Stimulated activated CD4-positive, alpha-beta T cell treated with anti-CD3 and anti-CD28 coated beads, Interleukin-1b, Interleukin-23, amount 100 ng/mL, for 24 hours (primary cell): ENCODE measurements around the gene DEFB114.
"Not testable (repeated sequence)": the region's sequence is repeated elsewhere in the genome, so short reads cannot be mapped to it uniquely, and the experiment has no call there.

Experiments
- DNase-seq, 4 experiments: peaks; one replicate each; pipeline ENCODE4 v3.0.0-alpha.2; 2020; ENCODE audit warnings: low read depth in 4 of 4, low spot score in 1 of 4

DEFB114 gene, protein sequence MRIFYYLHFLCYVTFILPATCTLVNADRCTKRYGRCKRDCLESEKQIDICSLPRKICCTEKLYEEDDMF

DNA sequence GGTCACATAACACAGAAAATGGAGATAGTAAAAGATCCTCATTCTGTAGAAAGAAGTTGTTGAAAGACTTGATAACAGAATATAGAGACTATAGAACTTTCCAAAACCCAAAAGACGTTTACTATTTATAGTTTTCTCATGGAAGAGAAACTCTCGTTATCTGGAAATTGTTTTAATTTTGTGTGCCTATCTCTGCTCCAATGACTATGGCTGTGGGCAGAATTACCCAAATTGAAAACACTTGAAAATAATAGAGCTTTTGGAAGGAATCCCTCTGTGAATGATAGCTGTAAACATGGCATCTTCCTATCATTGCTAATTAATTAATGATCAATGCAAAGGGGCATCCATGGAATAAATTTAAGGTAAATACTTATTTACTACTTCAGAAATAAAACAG is at the start of gene DEFB114:
Gene DEFB114, minus strand, starts transcription at position 101 of the 400 bp plus-strand sequence. Its CDS starts 59 bp downstream, at position 42.
- no peak for DNase-seq

DNA sequence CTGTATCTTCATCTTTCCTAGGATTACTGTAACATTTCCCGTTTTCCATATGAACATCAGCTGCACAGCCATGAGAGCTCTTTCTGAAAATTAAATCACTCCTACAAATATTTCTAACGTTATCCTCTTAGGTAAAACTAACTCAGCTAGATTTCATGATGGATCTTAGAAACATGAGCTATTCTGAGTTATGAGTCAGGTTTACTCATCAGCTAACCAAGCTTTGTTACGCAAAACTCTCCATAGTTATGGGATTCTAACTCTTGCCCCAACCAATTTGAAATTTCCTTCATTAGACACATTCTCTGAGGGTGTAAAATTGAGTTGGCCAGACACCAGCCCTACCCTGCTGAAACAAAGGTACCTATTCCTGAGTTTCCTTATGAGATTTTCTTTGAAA is 43.9 kb upstream of the DEFB114 start:
- DNase-seq, result no peak

DNA sequence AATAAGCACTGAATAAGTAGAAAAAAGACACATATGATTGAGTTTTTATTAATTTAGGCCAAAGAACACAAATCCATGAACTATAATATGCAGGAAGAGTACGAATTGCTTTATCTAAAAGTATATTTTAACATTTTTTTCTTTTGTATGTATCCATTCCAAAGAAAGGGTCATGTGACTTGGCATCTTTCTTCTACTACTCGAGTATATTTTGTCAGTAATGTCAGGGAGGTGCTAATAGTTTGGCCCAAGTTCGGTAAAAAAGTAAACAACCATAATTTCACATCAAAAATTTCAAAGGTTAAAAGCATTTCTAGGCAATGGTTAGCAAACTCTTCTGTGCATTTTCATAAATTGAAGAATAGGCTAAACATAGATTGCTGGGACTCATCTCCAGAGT is 39.2 kb upstream of the DEFB114 start:
- no peak for DNase-seq

DNA sequence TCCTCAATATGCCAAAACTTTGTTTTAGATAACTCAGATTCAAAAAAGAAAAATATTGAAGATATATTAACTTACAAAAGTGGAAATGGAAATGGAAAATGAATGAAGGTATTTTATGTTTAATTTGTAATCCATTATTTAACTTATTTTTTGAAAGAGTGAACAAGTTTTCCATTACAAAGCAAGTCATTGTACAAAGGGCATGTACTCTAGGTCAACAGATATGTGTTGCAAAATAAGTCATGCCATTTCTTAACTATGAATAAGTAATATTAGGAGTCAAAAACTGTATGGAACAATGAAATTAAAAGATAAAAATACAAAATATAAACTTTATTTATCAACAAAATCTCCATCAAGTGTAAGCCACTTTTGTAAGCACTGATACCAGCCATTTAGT is 31.3 kb upstream of the DEFB114 start:
- no peak for DNase-seq

DNA sequence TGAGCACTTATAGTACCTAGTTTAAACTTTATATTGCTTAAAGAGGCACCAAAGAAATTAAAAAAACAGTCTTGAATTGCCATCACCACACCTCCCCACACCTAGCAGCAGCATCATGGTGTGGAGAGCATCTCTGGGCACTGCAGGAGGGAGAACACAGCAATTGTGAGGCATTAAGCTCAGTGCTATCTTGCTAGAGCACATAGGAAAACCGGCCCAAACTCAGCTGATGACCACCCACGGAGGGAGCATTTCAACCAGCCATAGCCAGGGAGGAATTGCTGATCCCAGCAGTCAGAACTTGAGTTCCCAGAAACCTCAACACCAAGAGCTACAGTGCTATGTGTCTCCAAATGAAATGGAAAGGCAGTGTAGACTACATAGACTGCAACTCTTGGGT is 24.9 kb upstream of the DEFB114 start:
- no peak for DNase-seq

DNA sequence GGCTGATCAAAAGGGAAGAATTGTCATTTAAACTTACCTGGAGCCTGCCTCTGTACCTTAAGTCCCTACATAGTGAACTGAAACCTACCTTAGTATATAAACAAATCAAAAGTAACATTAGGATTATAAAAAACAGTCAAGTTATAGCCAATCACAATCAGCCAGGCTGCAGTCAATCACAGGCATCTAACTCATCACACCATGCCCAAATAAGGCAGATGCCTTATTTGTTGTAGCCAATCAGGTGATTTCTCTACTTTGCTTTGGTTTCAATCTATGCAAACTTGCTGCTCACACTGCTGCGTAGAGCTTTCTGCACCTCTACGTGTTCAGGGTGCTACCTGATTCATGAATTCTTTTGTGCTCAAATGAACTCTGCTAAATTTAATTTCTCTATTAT is 23.8 kb upstream of the DEFB114 start:
- DNase-seq, result no peak

DNA sequence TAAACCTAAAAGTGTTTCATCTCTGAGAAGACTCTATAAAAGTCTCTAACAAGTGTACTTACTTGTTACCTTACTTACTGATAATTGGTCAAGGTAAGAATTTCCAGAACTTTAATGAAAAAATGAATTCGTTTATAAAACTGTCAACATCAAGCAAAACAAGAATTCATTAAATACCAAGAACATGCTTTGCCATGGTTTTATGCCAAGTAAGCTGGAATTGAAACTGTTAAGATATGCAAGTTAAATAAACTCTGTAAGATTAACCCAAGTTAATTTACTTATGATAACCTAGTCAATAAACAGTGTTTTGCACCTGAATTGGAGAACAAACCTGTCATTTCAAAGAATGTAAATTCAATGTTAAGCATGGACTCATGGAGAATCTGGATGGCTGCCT is 22.6 kb upstream of the DEFB114 start:
- DNase-seq, result no peak

DNA sequence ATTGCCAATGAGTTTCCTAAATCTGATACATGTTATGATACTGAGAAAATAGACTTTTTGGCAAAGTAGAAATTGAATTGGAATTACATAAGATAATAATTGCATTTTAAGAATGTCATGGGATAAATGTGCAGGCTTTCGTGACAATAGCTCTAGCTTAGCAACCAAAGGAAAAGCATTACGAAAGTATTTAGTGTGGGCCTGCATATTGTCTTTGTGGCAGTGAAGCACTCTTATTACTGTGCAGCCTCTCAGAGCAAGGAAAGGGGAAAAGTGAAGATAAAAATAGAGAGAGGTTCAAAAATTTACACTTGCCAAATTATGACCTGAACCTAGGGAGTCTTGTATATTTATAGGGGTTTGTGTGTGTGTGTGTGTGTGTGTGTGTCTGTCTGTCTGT is 18.1 kb upstream of the DEFB114 start:
- DNase-seq, result no peak

DNA sequence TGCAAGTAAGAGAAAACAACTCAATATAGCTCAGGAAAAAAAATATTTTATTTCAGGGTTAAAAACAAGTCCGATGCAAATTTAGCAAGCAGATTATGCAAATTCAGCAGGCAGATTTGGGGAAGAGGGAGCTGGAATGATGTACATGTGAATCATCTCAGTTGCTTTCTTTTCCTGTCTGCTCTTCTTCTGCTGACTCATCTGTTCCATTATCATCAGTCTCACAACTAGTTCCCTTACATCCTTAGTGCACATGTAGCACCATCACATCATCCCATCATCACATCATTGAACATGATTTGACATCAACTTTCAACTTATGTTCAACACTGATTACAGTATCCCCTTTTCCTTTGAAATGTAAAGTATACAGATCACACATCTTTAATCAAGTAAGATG is 16.9 kb upstream of the DEFB114 start:
- no peak for DNase-seq

DNA sequence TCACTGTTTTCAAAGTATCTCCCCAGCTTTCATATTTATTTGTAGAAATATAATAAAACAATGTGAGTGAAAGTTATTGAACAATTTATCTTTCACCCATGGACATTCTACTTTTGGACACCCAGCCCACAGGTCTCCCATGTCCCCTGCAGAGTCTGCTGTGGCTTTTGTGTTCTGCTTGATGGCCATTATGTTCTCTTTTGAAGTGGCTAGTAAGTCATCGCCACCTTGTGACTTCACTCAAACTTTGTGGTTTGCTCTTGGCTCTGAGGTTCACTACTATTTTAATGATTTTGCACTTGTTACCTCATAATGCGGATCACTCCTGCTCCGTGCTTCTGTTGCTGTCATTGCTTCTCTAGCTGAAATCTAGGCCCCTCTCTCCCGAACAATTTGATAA is 15.6 kb upstream of the DEFB114 start:
- no peak for DNase-seq

DNA sequence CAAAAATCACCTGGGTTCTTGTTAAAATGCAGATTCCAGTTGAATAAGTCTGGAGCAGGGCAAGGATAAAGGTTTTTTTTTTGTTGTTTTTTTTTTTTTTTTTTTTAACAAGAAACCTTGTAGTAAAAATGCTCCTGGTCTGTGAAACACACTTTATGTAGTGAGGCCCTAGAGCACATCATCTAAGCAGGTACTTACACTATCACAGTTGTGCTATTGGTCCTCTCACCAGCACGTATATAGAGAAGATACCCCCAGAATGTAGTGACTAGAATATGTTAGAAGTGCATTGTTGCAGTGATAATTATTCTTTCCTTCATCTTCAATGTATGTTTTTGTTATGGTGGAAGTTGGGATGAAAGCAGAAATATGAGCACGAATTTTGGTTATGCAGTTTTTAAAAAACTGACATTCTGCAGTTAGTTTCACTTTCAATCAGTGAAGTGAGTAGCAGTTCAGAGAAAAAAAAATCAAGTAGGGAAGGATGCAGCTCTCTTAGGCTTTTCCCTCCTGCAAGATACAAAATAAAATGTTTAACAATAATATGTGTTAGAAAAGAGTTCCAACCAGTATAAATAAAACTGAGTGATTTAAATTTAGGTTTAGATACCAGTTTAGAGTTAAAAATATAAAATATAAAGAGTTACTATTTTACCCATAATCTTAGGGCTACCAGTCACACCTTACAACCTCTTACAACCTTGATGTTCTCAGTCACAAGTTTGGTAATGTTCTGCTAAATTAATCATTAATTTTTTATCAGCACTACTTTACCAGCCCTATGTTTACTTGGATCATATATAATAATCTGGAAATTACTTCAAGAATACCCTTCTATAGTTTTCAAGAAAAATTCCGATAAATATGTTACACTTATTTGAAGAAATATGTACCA is 14.6 kb upstream of the DEFB114 start:
- DNase-seq, result no peak

DNA sequence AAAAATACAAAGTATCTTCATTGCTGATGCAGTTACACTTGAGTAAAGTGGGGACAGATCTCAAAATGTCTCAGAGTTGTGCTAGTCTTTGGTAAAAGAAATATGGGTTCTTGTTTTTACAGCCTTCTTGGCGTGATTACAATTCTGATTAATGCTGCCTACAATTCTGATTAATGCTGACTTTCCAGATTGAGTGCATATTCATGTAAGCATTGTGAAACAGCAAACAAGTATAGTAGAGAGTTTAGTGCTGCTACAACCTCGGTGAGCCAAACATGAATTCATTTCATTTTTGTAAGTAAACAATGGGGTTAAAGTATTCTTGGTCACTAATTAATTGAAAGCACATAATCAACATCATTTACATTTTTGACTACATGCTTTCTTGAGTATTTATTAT is 5.6 kb upstream of the DEFB114 start, which contains the start of gene DEFB113:
Gene DEFB113, minus strand, starts transcription at position 21 of the 400 bp plus-strand sequence. Its CDS starts 0 bp downstream, at position 21.
- DNase-seq, result no peak

DNA sequence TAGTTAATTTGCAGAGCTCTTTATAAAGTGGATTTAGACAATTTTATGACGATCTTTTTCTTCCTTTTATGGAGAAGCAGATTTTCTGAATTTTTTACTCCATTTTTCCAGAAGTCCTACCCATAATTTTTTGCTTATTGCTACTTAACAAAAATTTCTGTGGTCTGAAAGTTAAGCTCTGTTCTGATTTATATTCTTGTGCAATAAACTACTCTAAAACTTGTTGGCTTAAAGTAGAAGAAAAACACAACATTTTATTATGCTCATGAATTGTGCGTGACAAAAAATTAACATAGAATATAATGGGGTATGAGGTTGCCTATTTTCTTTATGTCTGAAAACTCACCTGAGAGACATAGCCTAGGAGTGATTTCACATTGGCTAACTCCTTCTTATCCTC is 2.9 kb upstream of the DEFB114 start:
- DNase-seq, result no peak

DNA sequence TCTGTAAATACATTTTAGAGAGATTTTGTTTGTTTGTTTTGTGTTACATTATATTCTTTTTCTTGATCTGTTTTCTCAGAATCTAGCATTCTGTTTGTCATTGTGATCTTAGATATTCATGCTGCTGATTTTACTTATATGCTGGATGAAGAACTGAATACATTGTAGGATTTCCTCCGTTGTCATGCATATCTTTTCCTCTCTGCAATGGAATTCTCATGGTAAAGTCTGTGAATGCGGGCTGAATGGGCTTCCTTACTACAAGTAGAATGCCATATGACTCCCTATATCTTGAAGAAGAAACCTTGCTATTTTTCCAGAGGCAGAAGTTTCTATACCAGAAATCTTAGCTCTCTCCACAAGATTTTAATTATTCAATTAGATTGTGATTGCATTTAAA is 2.4 kb upstream of the DEFB114 start:
- DNase-seq, result no peak

DNA sequence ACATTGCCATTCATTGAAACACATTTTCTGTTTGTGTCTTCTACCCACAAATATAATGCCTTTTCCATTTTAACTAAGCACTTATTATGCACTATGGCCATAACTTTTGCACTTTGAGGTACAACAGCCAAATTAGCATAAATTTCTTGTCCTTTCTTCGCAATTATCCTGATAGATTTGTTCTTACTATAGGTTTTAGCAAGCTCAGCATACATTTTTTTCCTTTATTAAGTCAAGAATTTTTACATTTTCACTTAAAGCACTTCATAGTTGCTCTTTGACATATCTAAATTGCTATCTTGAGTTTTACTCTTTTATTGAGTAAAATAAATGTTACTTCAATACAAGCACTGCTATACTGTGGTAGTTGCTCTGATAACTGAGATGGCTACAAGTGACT is 5.8 kb downstream of the DEFB114 start:
- DNase-seq, result no peak

DNA sequence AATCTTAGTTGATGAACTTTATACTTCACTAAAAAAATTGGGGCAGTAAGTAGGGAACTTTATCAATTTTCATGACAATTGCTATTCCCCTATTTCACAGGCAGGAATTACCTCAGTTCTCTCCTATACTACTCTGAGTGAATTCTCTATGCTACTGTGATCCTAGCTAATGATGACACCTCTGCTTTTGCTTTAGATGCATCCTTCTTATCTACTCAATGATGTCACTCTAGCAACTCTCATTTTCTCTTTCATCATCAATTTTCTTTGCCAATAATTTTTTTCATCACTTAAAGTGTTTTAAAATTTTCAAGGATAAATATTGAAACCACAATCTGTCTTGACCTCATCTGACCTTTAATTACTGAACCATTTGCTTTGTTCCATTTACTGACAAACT is 8.1 kb downstream of the DEFB114 start:
- no peak for DNase-seq

DNA sequence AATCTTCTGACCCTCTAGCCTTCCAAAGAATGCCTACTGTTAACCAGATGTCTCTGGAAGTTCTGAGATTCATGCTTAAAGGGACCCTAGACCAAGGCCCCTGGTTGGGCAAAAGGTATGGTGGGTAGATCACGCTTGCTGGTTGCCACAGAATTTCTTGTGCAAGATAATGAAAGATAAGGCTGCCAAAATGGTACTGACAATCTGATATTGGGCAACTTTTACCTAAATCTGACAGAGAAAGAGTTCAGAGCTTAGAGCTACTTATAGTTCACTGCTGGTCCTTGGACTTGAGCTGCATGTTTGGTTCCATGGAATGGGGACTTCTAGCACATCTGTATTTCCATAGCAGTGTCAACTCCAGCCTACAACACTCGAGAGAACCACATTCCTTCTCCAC is 12.0 kb downstream of the DEFB114 start:
- DNase-seq, result no peak

DNA sequence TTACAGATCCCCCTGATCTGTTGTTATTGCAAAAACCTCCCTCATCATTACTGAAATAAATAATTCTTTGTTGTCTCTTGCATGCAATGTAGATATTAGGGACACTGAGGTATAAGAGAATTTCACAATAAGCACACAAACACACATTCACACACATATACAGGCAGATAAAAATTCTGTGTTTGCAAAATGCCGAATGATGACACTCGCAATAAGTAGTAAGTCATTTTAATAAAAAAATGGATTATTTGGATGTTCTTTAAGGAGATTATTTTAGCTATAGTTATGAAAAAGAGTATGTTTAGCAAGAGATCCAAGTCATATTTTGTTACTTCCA is 13.6 kb downstream of the DEFB114 start:
- no peak for DNase-seq

DNA sequence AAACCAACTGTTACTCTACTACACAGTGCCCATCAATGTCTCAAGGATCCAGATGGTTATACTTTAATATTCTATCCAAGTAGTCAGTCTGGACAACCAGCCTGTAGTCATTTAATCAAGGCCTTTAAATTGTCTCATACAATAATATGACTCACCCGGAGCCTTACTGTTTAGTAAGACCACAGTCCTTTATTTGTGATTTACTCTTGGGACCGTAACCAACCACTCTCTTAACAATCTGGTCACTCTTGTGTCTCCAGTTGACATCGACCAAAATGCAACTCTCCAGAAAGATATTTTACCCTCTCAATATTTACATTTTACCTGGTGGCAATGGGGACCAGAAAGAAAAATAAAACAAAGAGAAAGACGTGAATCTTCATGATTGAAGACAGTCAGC is 14.9 kb downstream of the DEFB114 start:
- DNase-seq, result no peak

DNA sequence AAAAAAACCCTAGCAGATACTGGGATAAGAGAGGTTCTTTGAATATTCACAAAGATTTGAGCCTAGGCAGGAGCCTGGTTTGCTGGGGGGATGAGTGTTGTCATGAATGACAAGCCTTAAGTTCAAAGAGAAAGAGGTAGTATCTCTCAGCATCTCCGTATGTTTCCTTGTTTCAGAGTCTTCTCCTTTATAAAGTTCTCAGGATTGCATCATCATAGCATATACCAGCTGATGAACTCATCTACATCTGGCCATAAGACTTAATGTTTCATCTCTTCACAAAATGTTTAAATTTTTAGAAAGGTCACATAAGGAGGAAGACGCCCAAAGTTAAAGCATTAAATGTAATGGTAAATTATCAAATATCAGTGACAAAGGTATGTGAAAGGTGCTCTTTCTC is 17.1 kb downstream of the DEFB114 start:
- DNase-seq, result no peak

DNA sequence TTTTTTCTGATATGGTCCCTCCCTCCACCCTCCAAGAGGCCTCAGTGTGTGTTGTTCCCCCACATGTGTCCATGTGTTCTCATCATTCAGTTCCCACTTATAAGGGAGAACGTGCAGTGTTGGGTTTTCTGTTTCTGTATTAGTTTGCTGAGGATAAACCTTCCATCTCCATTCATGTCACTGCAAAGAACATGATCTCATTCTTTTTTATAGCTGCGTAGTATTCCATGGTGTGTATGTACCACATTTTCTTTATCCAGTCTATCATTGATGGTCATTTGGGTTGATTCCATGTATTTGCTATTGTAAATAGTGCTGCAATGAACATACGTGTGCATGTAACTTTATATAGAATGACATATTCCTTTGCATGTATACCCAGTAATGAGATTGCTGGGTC is 19.9 kb downstream of the DEFB114 start:
- DNase-seq, result not testable (repeated sequence)

DNA sequence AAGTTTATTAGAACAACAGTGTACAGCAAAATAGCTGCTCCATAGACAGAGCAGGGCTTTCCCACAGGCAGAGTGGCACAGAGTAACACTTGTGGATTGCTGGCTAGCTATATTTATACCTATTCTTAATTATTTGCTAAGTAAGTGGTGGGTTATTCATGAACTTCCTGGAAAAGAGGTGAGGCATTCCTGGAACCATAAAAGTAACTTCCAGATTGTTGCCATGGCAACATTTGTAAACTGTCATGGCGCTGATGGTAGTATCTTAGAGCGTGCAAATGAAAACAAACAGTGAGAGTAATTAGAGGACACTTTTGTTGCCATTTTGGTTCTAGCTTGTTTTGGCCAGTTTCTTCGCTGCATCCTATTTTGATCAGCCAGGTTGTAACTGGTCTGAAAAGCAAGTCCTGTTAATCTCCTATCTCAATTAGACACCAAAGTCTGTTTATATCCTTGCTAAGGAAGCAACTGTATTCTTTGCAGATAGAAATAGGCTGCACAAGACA is 23.9 kb downstream of the DEFB114 start:
- no peak for DNase-seq

DNA sequence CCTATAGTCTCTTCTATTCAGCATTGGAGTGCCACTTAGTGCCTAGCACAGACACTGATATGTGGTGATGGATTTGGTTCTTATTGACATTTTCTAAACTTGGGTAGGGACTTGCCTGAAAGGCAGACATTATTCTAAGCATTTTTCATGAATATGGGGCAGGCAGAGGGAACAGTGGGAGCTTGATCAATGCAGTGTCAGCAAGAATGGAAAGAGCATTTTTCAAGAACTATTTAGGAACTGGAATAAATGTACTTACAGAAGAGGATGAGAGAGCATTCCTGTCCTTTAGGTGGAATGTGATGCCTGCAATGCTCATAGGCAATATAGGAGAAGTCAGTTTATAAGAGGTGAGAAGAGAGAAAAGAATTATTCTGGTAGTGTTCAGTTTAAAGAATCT is 26.2 kb downstream of the DEFB114 start:
- DNase-seq, result no peak
